Right renal cortex interstitium (tissue), 3 donors: ENCODE data around the gene SLC35B3. TPM values are rescaled to one million over a fixed set of nuclear protein-coding genes. Genes with fewer than 3 reads are reported as not detected.
"Not testable (repeated sequence)": the region's sequence is repeated elsewhere in the genome, so short reads cannot be mapped to it uniquely, and the experiment has no call there.

Experiments used
- DNase-seq, 3 donors: peaks; one replicate each; pipeline ENCODE4 v3.0.0-alpha.2; 2013; ENCODE audit warnings: low read depth in 3 of 3, low spot score in 2 of 3
- polyA plus RNA-seq, 3 donors: library from polyadenylated mRNA; unstranded; fragments of 120-200 nt; gene quantifications; one replicate each; pipeline ENCODE4 v1.2.1, GENCODE V29; 2013; ENCODE audit not compliant: insufficient read length in 3 of 3

The SLC35B3 gene
- polyA plus RNA-seq: 10 to 100 TPM; 34.8 to 39.4 (median 37.3) TPM

- peak; percentile 86 to 90 (median 88) for DNase-seq
Measured at GRCh38 chr6:8435093-8435844, at the start of gene SLC35B3. TSS of gene SLC35B3 (minus strand) at chr6:8435545.

- DNase-seq: no peak
Measured at GRCh38 chr6:8483650-8484049, 48.3 kb upstream of the SLC35B3 start.

DNA sequence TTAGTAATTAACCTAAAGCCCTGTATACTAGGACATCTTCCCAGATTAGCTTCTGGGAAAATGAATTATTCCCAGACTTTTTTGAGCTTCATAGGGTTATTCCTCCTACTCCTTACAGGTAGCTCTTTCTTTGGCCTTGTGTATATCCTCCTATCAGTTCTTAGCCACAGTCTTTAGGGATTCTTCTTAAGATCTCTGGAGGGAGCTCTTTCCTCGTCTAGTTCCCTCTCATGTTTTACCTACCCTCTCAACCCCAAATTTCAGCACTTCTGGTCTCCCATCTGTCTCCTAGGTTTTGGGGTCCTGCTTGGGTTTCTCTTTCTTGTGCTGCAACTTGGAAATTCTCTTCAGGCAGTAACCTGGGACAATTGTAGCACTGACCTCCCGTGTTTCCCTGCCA, 46.4 kb upstream of the SLC35B3 start:
- no peak for DNase-seq

GRCh38 chr6:8478418-8478817, 43.1 kb upstream of the SLC35B3 start:
- DNase-seq: no peak

- DNase-seq: no peak
Measured at GRCh38 chr6:8476656-8477055, 41.3 kb upstream of the SLC35B3 start.

- no peak for DNase-seq
Measured at GRCh38 chr6:8468552-8469356, 33.4 kb upstream of the SLC35B3 start.

- no peak for DNase-seq
Measured at GRCh38 chr6:8462694-8463093, 27.3 kb upstream of the SLC35B3 start.

- no peak for DNase-seq
Measured at GRCh38 chr6:8462169-8462568, 26.8 kb upstream of the SLC35B3 start.

DNA sequence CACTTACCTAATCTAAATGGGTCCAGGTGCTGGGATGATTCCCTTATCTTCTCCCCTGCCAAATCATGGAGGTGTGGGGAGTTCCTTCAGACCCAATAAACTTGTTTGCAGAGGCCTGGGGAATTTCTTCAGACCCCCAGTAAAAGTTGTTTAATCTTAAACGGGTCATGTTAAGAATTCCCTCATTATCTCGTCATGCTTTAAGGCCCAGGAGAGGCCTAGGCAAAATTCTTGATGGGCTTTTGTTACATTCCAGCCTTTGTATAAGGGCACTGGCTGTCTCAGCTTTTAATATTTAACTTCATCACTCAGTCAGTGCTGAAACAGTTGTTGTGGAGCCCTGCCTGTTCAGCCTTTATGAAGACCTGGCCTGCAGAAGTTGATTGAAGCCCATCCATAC, 11.0 kb upstream of the SLC35B3 start:
- no peak for DNase-seq

- not testable (repeated sequence) for DNase-seq
Measured at GRCh38 chr6:8445930-8446329, 10.6 kb upstream of the SLC35B3 start.

- no peak for DNase-seq
Measured at GRCh38 chr6:8442150-8442549, 6.8 kb upstream of the SLC35B3 start.

- no peak for DNase-seq
Measured at GRCh38 chr6:8441452-8441851, 6.1 kb upstream of the SLC35B3 start.

DNA sequence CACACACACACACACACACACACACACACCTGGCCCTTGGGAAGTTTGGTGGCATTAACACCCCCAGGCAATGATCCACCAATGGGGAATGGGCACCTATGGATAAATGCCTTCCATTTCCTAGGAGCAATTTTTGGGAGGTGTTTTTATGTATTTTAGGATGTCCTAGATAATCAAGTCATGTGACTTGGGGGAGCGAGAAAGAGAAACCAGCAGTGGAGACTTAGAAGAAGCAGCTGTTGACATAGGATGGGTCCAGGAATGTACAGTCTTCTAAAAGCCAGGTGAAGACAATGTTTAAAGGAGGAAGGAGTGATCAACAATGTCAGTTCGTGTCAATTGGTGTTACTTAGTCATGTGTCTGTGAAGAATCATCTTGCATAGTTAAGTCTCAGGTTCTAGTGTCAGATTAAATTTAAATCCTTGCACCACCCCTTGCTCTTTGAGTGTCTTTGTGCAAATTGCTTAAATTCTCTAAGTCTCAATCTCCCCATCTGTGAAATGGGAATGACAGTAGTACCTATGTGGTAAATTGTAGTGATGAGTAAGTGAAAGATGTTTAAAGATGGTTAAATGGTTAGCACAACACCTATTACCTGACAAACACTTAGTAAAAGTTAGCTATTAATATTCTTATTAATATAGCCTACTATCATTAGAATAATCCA, 4.4 kb upstream of the SLC35B3 start:
- DNase-seq: no peak

- no peak for DNase-seq
Measured at GRCh38 chr6:8437813-8438212, 2.5 kb upstream of the SLC35B3 start.

GRCh38 chr6:8436966-8437365, 1.6 kb upstream of the SLC35B3 start:
- no peak for DNase-seq

DNA sequence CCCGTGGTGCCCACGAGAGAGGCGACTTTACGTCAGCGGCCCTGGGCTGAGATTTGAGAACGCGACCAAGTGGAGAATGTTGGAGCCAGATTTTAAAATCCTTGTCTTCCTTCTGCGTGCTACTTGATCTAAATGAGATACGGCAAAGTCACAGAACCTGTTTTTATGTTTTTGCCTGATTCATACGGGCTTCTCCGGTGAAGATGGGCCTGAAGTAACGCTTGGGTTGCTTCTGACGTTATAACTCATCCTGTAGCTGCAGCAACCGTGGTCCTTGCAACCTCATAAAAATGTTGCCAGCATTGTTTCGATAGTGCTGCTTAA, 462 bp upstream of the SLC35B3 start:
- peak in 1 of 3 donors; percentile 36 for DNase-seq

- no peak for DNase-seq
Measured at GRCh38 chr6:8434727-8435092, 635 bp downstream of the SLC35B3 start.

- DNase-seq: no peak
Measured at GRCh38 chr6:8432614-8433013, 2.7 kb downstream of the SLC35B3 start.

DNA sequence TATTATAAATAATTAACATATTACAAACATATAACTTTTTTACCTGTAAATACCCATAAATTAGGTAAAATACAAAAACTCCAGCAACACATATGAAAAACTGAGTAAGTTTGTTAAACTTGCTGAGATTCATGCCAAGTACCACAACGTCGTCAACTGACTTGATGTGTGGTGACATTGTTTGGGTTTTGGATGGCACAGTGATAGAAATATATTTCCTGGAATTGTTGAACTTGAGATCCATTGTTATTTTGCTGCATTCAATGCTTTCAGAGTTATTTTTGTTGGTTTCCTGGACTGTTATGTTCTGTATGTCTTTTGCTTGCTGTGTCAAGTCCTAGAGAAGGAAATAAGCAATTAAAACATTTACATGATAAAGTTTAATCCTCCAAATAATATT, 5.5 kb downstream of the SLC35B3 start:
- DNase-seq: no peak

GRCh38 chr6:8426544-8426943, 8.8 kb downstream of the SLC35B3 start:
- not testable (repeated sequence) for DNase-seq

DNA sequence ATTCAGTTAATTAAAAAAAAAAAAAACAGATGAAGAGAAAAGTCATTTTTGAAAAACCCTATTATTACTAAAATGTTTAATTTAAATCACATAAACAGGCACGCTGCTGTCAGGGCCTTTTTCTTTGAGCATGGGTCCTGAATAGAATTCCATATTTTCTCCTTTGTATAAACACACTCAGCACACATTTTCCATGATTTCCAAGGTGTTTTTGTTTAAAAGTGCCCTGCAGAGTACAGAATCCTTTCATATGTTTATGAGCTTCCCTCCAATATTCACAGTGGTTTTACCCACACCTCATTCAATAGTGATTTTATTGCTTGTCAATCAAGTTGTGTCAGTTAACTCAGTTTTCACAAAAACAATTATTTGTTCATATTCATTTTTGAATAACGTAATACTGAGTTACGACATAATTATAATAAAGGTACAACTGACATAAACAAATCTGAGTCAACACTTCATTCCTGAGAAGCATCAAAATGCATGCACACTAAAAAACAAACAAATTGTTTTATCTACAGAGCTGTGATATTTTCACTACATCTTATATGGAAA, 15.2 kb downstream of the SLC35B3 start:
- no peak for DNase-seq
